GM23248 (cell line): ENCODE measurements around the gene ZHX3.

Source experiments
- EZH2 ChIP-seq: fragments of 200-600 bp; sonication (generic); IDR thresholded peaks from 2 replicates; pipeline ENCODE4 v1.6.1; 2018; ENCODE audit warnings: antibody characterized with exemption, mild to moderate bottlenecking; ENCODE audit not compliant: insufficient read depth, poor library complexity, severe bottlenecking
- EZH2phosphoT487 ChIP-seq: fragments of 200-600 bp; sonication (generic); IDR thresholded peaks from 2 replicates; pipeline ENCODE4 v1.6.1; 2018; ENCODE audit warnings: antibody characterized with exemption, moderate library complexity, mild to moderate bottlenecking, low read depth; ENCODE audit not compliant: insufficient read depth

- no peak for TF ChIP-seq EZH2
- TF ChIP-seq EZH2phosphoT487, result no peak
These were observed 13.0 kb downstream of the ZHX3 start for GRCh38 chr20:41304424-41305079.
